Endothelial cell of umbilical vein (primary cell): Measurements from ENCODE around the gene APIP. TPM values are rescaled to one million over a fixed set of nuclear protein-coding genes. Genes with fewer than 3 reads are reported as not detected.

ENCODE experiments used
- BruUV-seq: library from RNA; stranded (reverse); fragments of 400-500 nt; replicated peaks from 2 replicates; lab custom pipeline; 2021; lab: Mats Ljungman, UMichigan
- CTCF ChIA-PET: fragments of 300-600, 350-600 bp; sonication (Branson Sonifier 250); formaldehyde crosslinking; loops from one replicate; lab custom pipeline; 2021; ENCODE audit warnings: antibody characterized with exemption, inconsistent platforms; lab: Charles Lee
- POLR2A ChIA-PET: fragments of 300-600, 350-600 bp; sonication (Branson Sonifier 250); formaldehyde crosslinking; loops from one replicate; lab custom pipeline; 2021; ENCODE audit warnings: antibody characterized with exemption, inconsistent platforms; lab: Charles Lee
- DNase-seq: peaks from one replicate; pipeline ENCODE4 v3.0.0-alpha.2; 2011; ENCODE audit warnings: low read depth, low spot score
- FAIRE-seq: peaks from 2 replicates; lab custom pipeline; 2011; peaks lifted over from hg19 to GRCh38; lab: Jason Lieb, UNC
- H2AFZ ChIP-seq: 2 replicates; pipeline ENCODE4 v1.6.0; 2012; ENCODE audit warnings: low read depth, low read length, control low read depth, inconsistent platforms
- H3K27ac ChIP-seq: 2 replicates; pipeline ENCODE4 v1.5.1; 2011; ENCODE audit warnings: low read depth, mild to moderate bottlenecking, control low read depth, low read length, moderate library complexity; ENCODE audit not compliant: insufficient read depth
- H3K27me3 ChIP-seq, 2 experiments: 2 replicates each; pipeline versions ENCODE4 v1.6.0 to v1.6.1; 2011; ENCODE audit warnings: low read length in 2 of 2, mixed read lengths in 1 of 2; ENCODE audit not compliant: control insufficient read depth in 2 of 2, insufficient read depth in 2 of 2
- H3K36me3 ChIP-seq, 2 experiments: 2 replicates in 1 of 2; 3 replicates in 1 of 2; pipeline ENCODE4 v1.5.1; 2011; ENCODE audit warnings: low read length in 2 of 2, mild to moderate bottlenecking in 1 of 2, moderate library complexity in 1 of 2; ENCODE audit not compliant: control insufficient read depth in 2 of 2, insufficient read depth in 2 of 2; ENCODE audit errors: extremely low read depth in 1 of 2
- H3K4me1 ChIP-seq: 3 replicates; pipeline ENCODE4 v1.5.1; 2011; ENCODE audit warnings: mild to moderate bottlenecking, low read length; ENCODE audit not compliant: control insufficient read depth, insufficient read depth; ENCODE audit errors: extremely low read depth
- H3K4me2 ChIP-seq: 2 replicates; pipeline ENCODE4 v1.6.1; 2011; ENCODE audit warnings: low read length, control low read depth, mixed read lengths; ENCODE audit not compliant: insufficient read depth
- H3K4me3 ChIP-seq, 3 experiments: fragments of 200-600 bp in 1 of 3; sonication (generic), shearing (Covaris generic) in 1 of 3; replicated peaks in 1 of 3; 2 replicates each; pipeline ENCODE4 v1.5.1; 2011 to 2016; ENCODE audit warnings: control low read depth in 3 of 3, low read length in 3 of 3, mild to moderate bottlenecking in 2 of 3, inconsistent platforms in 1 of 3, low read depth in 1 of 3, moderate library complexity in 1 of 3; ENCODE audit not compliant: insufficient read depth in 1 of 3
- H3K79me2 ChIP-seq: 2 replicates; pipeline ENCODE4 v1.6.0; 2012; ENCODE audit warnings: low read length, inconsistent platforms; ENCODE audit not compliant: control insufficient read depth, insufficient read depth
- H3K9ac ChIP-seq: replicated peaks from 2 replicates; pipeline ENCODE3; 2011; ENCODE audit warnings: low read length, control low read depth; ENCODE audit not compliant: insufficient read depth; ENCODE audit errors: extremely low read depth
- H3K9me1 ChIP-seq: replicated peaks from 3 replicates; pipeline ENCODE4 v1.6.0; 2011; ENCODE audit warnings: mild to moderate bottlenecking, low read length; ENCODE audit not compliant: control insufficient read depth, insufficient read depth; ENCODE audit errors: extremely low read depth
- H3K9me3 ChIP-seq: replicated peaks from 2 replicates; pipeline ENCODE4 v1.5.1; 2012; ENCODE audit warnings: low read length, inconsistent platforms; ENCODE audit not compliant: control insufficient read depth, insufficient read depth
- H4K20me1 ChIP-seq: replicated peaks from 2 replicates; pipeline ENCODE3; 2011; ENCODE audit warnings: mild to moderate bottlenecking, low read length; ENCODE audit not compliant: control insufficient read depth, insufficient read depth; ENCODE audit errors: extremely low read depth
- EZH2 ChIP-seq: IDR thresholded peaks from 2 replicates; pipeline ENCODE4 v1.6.1; 2012; ENCODE audit warnings: borderline replicate concordance, low read depth, mild to moderate bottlenecking, moderate library complexity, low read length, inconsistent platforms; ENCODE audit not compliant: severe bottlenecking
- FOS ChIP-seq: IDR thresholded peaks from 2 replicates; pipeline ENCODE4 v1.6.1; 2011; ENCODE audit warnings: mild to moderate bottlenecking, low read length, moderate library complexity, borderline replicate concordance; ENCODE audit not compliant: insufficient read depth
- GATA2 ChIP-seq: IDR thresholded peaks from 2 replicates; pipeline ENCODE4 v1.7.0; 2011; ENCODE audit warnings: low read depth, mild to moderate bottlenecking, moderate library complexity, mixed read lengths, low read length; ENCODE audit not compliant: insufficient read length, insufficient read depth
- JUN ChIP-seq: IDR thresholded peaks from 2 replicates; pipeline ENCODE4 v1.6.1; 2011; ENCODE audit warnings: borderline replicate concordance, low read depth; ENCODE audit not compliant: insufficient read length, insufficient read depth
- MYC ChIP-seq: IDR thresholded peaks from one replicate; pipeline ENCODE4 v1.6.1; 2011; ENCODE audit warnings: mild to moderate bottlenecking, low read depth, low read length
- POLR2A ChIP-seq: IDR thresholded peaks from 2 replicates; pipeline ENCODE4 v1.6.1; 2012; ENCODE audit warnings: low read depth, mild to moderate bottlenecking, control low read depth, low read length
- POLR2AphosphoS5 ChIP-seq: IDR thresholded peaks from 2 replicates; pipeline ENCODE4 v1.6.1; 2012; ENCODE audit warnings: low read depth, mild to moderate bottlenecking, control low read depth, low read length, moderate library complexity; ENCODE audit not compliant: insufficient read depth
- dilution Hi-C: fragments of 300-500 bp; cut with MboI; formaldehyde crosslinking; loops from one replicate; pipeline ENCODE4 v1.15.0; 2019; ENCODE audit warnings: low sequenced_read_pairs; ENCODE audit not compliant: extremely low pct_ligation_motif_present
- intact Hi-C: fragments of 100-400 bp; cut with micrococcal nuclease; formaldehyde crosslinking; loops from one replicate; pipeline ENCODE4 v1.10.0; 2022
- polyA plus RNA-seq, 4 experiments: library from polyadenylated mRNA; depleted of rRNA in 3 of 4; stranded (reverse) in 3 of 4; unstranded in 1 of 4; fragments of >200 nt; gene quantifications; 2 replicates each; pipeline versions ENCODE4 v1.2.1 to v1.2.3, GENCODE V29; 2011 to 2012; ENCODE audit warnings: missing spikeins in 1 of 4
- total RNA-seq: library from RNA; stranded (reverse); gene quantifications from 2 replicates; pipeline ENCODE4 v1.2.3, GENCODE V29; 2021
- TF ChIP-seq, protein P1 (sequence below): IDR thresholded peaks from 2 replicates; pipeline ENCODE4 v1.6.1; 2011; ENCODE audit not compliant: insufficient read depth, insufficient read length
- TF ChIP-seq, protein P2 (sequence below), 2 donors: IDR thresholded peaks; 1 replicate in 1 of 2; 2 replicates in 1 of 2; pipeline ENCODE4 v1.5.1; 2011; ENCODE audit warnings: low read length in 2 of 2, mild to moderate bottlenecking in 2 of 2, moderate library complexity in 2 of 2, control low read depth in 1 of 2, inconsistent platforms in 1 of 2, low read depth in 1 of 2; ENCODE audit not compliant: insufficient read depth in 1 of 2; ENCODE audit errors: extremely low read depth in 1 of 2

The APIP gene
- total and polyA plus RNA-seq, 2 donors (not counting 3 experiments of a cell fraction or from before 2014, with no cell fraction given) = 10.0 to 26.9 TPM

DNA sequence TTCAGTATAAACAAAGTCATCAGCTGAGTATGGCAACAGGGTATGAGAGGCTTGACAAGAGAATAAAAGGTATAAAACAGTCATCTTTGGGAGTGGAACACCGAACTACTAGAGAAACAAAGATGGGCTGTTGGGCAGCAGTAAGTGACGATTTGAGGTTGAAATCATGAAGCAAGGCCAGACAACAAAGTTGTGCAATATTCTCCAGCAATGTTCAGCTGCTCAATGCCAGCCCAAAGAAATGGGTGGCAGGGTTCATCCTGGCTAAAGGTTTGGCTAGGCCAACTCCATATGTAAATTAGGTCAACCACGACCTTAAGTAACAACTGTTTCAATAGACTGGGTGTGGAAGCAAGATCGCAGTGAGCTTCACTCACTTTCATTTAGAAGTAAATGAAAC is 6.2 kb downstream of the APIP start:
- Histone ChIP-seq H3K27ac (no peak overlapping the region), H3K4me2 (no peak overlapping the region), H3K79me2 (peaks cover 2% of the 10 kb centered on the region), H3K9ac (no peak overlapping the region), H3K9me1 (no peaks in the 10 kb centered on the region), H3K4me3 (no peak overlapping the region), H3K36me3 (no peaks in the 10 kb centered on the region), H3K27me3 (no peaks in the 10 kb centered on the region), H2AFZ (no peak overlapping the region), H3K4me1 (peaks cover 5% of the 10 kb centered on the region), H3K9me3 (no peaks in the 10 kb centered on the region), H4K20me1 (no peaks in the 10 kb centered on the region)
- no peak for TF ChIP-seq POLR2A
- TF ChIP-seq GATA2 = no peak
- TF ChIP-seq, protein P1, sequence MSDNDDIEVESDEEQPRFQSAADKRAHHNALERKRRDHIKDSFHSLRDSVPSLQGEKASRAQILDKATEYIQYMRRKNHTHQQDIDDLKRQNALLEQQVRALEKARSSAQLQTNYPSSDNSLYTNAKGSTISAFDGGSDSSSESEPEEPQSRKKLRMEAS = no peak
- no peak for TF ChIP-seq MYC
- TF ChIP-seq POLR2AphosphoS5 = no peak
- no peak for TF ChIP-seq JUN
- TF ChIP-seq, protein P2, sequence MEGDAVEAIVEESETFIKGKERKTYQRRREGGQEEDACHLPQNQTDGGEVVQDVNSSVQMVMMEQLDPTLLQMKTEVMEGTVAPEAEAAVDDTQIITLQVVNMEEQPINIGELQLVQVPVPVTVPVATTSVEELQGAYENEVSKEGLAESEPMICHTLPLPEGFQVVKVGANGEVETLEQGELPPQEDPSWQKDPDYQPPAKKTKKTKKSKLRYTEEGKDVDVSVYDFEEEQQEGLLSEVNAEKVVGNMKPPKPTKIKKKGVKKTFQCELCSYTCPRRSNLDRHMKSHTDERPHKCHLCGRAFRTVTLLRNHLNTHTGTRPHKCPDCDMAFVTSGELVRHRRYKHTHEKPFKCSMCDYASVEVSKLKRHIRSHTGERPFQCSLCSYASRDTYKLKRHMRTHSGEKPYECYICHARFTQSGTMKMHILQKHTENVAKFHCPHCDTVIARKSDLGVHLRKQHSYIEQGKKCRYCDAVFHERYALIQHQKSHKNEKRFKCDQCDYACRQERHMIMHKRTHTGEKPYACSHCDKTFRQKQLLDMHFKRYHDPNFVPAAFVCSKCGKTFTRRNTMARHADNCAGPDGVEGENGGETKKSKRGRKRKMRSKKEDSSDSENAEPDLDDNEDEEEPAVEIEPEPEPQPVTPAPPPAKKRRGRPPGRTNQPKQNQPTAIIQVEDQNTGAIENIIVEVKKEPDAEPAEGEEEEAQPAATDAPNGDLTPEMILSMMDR (IDR thresholded peaks at IDR 0.05; ENCODE audit: extremely low read depth in 1 of 2, insufficient read depth in 1 of 2, low read depth in 1 of 2, low read length in 2 of 2) = no peak
- TF ChIP-seq EZH2 = no peak
- no peak for TF ChIP-seq FOS
- dilution Hi-C loops = no loop called here
- intact Hi-C loops = no loop called here
- CTCF ChIA-PET = interaction anchor here (0.9 to 1.2 kb wide), 2 partner anchors 15 to 17 kb away, joined by 3 to 4 read pairs; no protein-coding TSS in a partner anchor
- FAIRE-seq (no peak), DNase-seq (no peak)
- no TSS peak for BruUV-seq
- POLR2A ChIA-PET = no interaction called here
